HG02970 (cell line): ENCODE results near the gene MAPKAP1.
"Not testable (repeated sequence)": the region's sequence is repeated elsewhere in the genome, so short reads cannot be mapped to it uniquely, and the experiment has no call there.

Experiments
- ATAC-seq: cut with Tn5 transposase; IDR thresholded peaks from one replicate; pipeline ENCODE4 v1.9.1; 2021; ENCODE audit warnings: mild to moderate bottlenecking, moderate library complexity, moderate number of reproducible peaks; ENCODE audit not compliant: unreplicated experiment, low FRiP score

The MAPKAP1 gene

DNA sequence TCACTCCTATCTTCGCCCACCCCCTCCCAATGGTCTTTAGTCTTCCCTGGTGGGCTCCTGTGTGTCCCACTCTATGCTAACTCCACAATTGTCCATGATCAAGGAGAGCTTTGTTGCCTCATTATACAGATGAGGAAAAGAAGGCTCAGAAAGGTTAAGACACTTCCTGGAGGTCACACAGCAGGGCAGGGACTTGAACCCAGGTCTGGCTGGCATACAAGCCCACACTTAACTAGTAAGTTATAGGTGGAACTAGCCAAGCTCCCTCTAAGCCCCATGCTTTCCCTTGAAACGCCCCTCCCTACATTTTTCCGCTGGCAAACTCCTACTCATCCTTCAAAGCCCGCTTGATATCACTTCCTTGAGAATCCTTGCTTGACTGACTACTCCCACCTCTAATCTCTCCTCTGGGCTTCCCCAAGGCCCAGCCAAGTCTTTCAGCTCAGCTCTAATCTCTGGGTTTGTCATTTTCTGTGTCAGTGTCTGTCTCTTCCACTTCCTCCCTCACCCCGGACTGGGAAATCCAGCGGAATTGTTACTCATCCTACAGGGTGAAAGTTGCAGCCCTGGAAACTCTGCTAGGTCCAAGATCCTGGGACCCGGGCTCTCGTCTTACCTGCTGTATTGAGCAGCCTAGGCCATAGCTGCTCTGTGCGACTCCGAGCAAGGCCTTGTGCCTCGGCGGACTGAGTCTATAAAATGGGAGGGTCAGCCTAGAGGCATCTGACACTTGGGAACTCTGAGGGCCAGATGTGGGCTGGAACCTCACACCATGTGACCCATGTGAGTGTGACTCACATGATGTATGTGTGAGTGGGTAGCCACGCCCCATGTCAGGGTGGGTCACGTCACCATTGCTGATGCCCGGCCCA is 300.8 kb downstream of the MAPKAP1 start:
- ATAC-seq: no peak

DNA sequence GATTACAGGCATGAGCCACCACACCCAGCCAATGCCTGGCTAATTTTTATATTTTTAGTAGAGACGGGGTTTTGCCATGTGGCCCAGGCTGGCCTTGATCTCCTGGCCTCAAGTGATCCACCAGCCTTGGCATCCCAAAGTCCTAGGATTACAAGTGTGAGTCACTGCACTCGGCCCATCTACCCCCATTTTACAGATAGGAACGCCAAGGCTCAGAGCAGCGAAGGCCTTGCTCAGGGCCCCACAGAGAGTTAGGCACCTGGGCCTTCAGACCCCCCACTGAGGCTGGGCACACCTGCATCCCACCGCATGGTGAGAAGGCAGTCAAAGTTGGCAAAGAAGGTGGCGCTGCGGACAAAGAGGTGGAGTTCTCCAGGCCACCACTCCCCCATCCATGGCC is 302.3 kb downstream of the MAPKAP1 start:
- ATAC-seq: no peak

DNA sequence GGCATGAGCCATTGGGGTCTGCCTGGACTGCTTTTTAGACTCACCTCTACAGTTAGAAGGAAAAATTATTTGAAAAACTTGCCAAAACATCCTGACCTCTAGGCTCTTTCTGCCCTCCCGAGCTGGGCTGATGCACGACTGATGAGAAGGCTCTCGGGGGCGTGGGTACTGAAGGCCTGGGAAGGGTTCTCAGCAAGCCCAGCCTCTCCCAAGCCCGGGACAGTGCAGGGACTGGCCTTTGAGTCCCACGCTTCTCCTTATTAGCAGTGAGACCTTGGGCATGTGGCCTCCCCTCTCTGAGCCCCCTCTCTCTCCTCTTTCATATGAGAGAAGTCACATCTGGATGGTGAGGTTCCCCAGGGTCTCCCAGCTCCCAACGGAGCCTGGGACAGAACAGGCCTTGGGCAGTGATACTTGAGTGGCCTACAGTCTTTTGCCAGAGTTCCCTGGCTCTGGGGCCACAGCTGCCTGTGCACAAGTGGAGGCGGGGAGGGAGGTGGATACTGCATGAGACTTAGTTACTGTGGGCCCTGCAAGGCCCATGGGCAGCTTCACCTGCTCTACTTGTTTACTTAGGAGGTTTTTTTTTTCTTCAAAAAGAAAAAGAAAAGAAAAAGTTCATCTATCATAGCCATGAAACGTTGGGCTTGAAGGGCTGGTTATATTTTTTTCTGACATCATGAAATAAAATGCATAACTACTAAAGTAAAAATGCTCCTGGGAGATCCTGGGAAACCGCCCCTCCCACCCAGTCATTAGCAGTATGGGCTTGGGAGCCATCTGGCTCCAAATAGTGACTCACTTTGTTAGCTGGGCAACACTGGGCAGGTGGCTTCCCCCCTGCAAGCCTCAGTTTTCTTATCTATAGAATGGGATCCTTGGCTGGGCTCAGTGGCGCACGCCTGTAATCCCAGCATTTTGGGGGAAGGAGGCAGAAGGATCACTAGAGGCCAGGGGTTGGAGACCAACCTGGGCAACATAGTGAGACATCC is 306.0 kb downstream of the MAPKAP1 start:
- no peak for ATAC-seq

DNA sequence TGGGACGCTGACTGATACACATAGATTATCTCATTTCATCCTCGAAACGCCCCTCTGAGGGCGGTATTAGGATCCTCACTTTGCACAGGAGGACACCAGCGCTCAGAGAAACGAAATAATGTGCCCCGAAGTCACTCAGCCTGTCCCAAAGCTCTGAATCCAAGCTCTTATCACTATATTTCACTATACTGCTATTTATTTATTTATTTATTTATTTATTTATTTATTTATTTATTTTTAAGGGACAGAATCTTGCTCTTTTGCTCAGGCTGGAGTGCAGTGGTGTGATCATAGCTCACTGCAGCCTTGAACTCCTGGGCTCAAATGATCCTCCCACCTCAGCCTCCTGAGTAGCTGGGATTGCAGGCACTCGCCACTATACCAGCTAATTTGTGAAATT is 306.8 kb downstream of the MAPKAP1 start:
- not testable (repeated sequence) for ATAC-seq

DNA sequence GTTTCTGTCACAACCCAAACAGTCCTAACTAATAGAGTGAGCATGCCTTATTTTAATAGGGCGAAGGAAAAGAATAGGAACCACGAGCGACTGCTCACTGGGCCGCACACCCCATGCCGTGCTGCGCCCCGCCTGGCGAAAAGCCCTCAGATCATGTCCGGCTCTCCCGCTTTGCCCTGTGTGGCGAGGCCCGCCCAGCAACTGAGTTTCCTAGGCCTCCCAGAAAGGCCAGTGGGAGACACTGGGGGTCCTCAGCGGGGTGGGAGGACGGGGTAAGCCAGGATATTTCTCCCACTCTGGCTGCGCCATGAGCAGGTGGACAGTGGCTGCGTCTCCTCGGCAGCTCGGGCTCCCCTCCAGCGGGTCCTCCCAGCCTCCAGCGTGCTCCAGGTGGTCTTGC is 307.3 kb downstream of the MAPKAP1 start:
- ATAC-seq: no peak

DNA sequence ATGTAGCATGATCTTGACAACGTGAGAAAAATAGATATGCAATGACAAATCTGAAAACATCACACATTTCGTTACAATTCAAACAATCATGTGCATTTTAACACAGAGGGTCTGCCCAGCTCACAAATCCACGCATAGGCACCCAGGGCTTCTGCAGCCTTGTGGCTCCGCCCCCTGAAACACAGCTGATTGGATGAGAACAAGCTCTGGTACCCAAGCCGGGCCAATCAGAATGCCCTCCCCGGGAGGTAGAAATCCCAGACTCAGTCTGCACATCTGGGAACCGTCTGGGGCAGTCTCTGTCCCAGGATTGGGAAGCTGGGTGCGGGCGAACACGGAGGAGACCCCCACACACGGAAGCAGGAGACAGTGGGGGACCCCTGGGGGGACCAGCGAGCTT is 307.8 kb downstream of the MAPKAP1 start:
- no peak for ATAC-seq

DNA sequence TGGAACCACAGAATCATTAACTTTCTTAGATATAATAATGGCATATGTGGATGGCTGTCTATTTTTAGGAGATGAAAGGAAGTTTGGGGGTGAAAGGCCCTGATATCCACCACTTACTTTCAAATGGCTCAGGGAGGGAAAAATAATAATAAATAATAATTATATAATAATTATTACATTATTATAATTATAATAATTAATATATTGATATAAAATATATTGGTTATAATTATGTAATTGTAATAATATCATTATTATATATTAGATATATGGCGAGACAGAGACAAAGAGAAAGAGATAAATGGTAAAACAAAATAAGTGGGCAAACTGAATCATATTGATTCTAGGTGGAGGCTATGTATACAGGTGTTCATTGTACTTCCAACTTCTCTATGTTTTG is 308.8 kb downstream of the MAPKAP1 start:
- no peak for ATAC-seq

DNA sequence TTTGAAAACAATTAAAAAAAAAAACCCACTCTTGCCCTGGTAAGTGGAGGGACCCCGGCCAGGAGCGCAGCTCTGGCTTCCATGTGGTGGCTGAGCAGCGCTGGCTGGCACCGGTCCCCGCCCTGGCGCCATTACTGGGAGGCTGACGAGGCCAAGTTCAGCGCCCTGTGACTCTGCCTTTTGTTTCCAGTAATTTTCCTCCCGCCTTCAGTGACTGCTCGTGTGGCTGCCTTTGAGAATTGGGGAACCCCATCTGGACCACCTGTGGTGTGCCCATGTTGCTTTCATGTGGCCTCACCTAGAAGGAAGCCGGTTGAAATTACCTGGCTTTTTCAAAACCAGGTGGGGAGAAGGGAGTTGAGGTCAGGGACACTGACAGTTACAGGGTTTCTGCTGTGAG is 309.3 kb downstream of the MAPKAP1 start:
- ATAC-seq: no peak

DNA sequence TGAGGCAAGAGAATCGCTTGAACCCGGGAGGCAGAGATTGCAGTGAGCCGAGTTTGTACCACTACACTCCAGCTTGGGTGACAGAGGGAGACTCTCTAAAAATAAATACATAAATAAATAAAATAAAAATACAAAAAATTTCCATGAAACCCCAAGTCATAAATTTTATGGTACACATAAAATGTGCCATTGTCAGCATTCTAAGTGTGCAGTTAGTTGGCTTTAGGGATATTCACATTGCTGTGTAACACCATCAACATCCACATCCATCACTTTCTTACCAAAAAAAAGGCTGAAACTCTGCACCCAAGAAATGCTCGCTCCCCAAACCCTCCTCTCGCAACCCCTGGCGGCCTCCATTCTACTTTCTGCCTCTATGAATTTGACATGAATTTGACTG is 310.2 kb downstream of the MAPKAP1 start:
- ATAC-seq: no peak

DNA sequence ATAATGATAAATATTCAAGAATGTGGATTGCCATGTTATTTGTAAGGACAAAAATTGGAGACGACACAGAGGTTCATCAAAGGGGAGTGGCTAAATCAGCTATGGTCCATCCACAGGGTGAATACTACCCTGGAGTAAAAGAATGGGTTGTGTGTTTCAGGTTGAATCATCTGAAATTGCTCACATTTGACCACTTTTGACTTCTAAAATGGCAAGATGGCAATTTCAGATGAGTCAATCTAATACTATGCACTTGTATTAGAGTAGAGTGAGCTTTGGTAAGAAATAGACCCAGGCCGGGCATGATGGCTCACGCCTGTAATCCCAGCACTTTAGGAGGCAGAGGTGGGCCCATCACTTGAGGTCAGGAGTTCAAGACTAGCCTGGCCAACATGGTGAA is 313.6 kb downstream of the MAPKAP1 start:
- no peak for ATAC-seq

DNA sequence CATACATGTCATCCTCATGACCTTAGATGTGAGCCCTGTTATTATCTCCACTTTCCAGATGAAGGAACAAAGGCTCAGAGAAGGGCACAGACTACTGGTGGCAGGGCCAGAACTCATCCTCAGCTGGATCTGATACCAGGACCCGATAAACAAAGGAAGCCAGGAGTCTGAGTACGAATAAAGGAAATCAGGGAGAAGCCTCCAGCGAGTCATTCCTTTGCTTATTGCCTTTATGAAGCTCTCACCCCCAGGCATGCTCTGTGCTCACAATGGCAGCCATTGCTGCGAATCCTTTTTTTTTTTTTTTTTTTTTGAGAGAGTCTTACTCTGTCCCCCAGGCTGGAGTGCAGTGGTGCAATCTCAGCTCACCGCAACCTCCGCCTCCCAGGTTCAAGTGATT is 315.3 kb downstream of the MAPKAP1 start:
- no peak for ATAC-seq

DNA sequence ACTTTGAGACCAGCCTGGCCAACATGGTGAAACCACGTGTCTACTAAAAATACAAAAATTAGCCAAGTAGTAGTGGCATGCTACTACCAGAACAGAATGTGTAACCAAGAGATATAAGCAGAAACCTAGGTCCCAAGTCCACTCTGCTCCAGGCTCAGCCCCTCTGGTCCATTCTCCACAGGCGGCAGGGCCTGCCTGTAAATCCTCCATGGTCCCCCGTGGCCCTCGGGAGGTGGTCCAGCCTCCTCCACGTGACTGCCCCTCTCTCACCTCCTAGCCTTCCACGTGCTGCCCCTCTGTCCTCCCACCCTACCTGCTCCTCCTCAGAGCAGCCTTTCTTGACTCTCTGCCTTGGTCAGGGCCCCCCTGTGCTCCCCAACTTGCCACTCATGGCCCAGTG is 318.0 kb downstream of the MAPKAP1 start:
- ATAC-seq: no peak

DNA sequence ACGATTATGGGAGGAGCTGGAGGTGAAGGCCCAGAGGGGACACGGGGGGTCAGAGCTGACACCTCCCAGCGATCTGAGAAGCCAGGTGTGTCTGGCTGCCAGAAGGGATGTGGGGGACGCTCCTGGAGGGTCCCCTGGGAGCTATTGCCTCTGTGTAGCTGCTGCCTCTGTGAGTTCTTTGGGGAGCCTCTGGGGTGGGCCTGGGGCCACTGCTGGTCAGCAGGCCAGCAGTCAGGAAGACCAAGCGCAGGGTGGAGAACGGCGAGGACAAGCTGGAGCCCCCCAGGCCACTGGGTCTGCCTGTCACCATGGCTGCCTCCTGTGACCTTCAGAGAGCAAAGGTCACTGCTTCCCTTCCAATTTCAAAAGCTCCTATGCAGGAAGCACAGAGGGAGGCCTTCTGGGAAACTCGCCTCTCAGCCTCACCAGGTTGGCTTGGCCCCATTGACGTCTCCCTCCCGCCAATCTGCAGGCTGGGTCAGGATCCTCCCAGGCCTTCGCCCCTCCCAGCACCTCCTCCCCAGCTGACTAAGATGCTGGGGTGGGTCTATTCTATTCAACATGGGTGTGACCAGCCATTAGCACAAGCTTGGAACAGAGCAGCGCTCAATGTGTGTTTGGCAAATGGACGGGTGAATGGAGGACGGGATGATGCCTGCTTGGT is 319.0 kb downstream of the MAPKAP1 start:
- ATAC-seq: no peak
